ENCODE measurements around the gene STOX1. TPM values are rescaled to one million over a fixed set of nuclear protein-coding genes. Genes with fewer than 3 reads are reported as not detected.

Gene STOX1
- total and polyA plus RNA-seq, 10 of the 15 experiments (the other 5 are each of a cell fraction or from before 2014, with no cell fraction given): 0.18 to 1.2 (median 0.67) TPM; not detected in 1

GRCh38 chr10:68878496-68878895 lies 51.2 kb downstream of the STOX1 start:
- no peak for FAIRE-seq
- ChIA-PET SMC1A (ENCODE audit: uncharacterized antibody, unreplicated experiment) (no interaction called here), CTCF (interaction anchor here (1.7 kb wide), 1 partner anchor 666 kb away, joined by 6 read pairs; no protein-coding TSS in a partner anchor), RAD21 (ENCODE audit: unreplicated experiment) (no interaction called here), POLR2A (no interaction called here)
- Histone ChIP-seq H3K79me2 (ENCODE audit: control insufficient read depth, insufficient read depth, low read length) (no peaks in the 10 kb centered on the region), H3K9ac (ENCODE audit: control insufficient read depth, insufficient read depth, low read length) (no peak overlapping the region), H2AFZ (ENCODE audit: control insufficient read depth, low read depth, low read length) (no peak overlapping the region), H3K4me2 (ENCODE audit: control insufficient read depth, insufficient read depth) (no peak overlapping the region), H3K27ac (ENCODE audit: control insufficient read depth, insufficient read depth) (no peak overlapping the region), H3K27me3 (replicated peaks in 1 of 2; ENCODE audit: control insufficient read depth in 2 of 2, insufficient read depth in 2 of 2, low read length in 1 of 2) (no peaks in the 10 kb centered on the region), H3K9me3 (replicated peaks; ENCODE audit: control insufficient read depth, insufficient read depth, low read length) (no peaks in the 10 kb centered on the region), H3K36me3 (ENCODE audit: control insufficient read depth in 2 of 2, insufficient read depth in 2 of 2, low read length in 1 of 2) (no peaks in the 10 kb centered on the region), H3K4me3 (no peak overlapping the region), H4K20me1 (ENCODE audit: control insufficient read depth, insufficient read depth) (no peaks in the 10 kb centered on the region), H3K4me1 (ENCODE audit: control insufficient read depth, insufficient read depth, low read length) (no peaks in the 10 kb centered on the region)
- DNase-seq (ENCODE audit: low read depth, low spot score): no peak
- in situ Hi-C loops (cut with MboI): no loop called here
- TF ChIP-seq E4F1 (IDR thresholded peaks at IDR 0.05; ENCODE audit: borderline replicate concordance, partially characterized antibody) (no peak), JUND (IDR thresholded peaks at IDR 0.05; ENCODE audit: low read depth, low read length) (no peak), BCL3 (IDR thresholded peaks at IDR 0.05; ENCODE audit: borderline replicate concordance, insufficient read depth, low read depth, low read length, poor library complexity, severe bottlenecking) (no peak), EED (IDR thresholded peaks at IDR 0.05; ENCODE audit: low read depth) (no peak), IKZF1 (conservative IDR thresholded peaks at IDR 0.05) (no peak), IKZF2 (IDR thresholded peaks at IDR 0.05) (no peak), HDAC6 (IDR thresholded peaks at IDR 0.05; ENCODE audit: unreplicated experiment) (no peak), ZNF24 (IDR thresholded peaks at IDR 0.05) (no peak), SMC3 (IDR thresholded peaks at IDR 0.05; ENCODE audit: borderline replicate concordance, low read length) (no peak)
- BruUV-seq (replicated peaks): no TSS peak
- ATAC-seq: no peak
- intact Hi-C loops (cut with micrococcal nuclease; ENCODE audit: unreplicated experiment): no loop called here

Data from GM12878 (cell line).